Measurements from ENCODE around the gene DNASE1L2. TPM values are rescaled to one million over a fixed set of nuclear protein-coding genes. Genes with fewer than 3 reads are reported as not detected.

Gene DNASE1L2
- total RNA-seq, 1 experiment from 2014 or later: 1.9 TPM

DNA sequence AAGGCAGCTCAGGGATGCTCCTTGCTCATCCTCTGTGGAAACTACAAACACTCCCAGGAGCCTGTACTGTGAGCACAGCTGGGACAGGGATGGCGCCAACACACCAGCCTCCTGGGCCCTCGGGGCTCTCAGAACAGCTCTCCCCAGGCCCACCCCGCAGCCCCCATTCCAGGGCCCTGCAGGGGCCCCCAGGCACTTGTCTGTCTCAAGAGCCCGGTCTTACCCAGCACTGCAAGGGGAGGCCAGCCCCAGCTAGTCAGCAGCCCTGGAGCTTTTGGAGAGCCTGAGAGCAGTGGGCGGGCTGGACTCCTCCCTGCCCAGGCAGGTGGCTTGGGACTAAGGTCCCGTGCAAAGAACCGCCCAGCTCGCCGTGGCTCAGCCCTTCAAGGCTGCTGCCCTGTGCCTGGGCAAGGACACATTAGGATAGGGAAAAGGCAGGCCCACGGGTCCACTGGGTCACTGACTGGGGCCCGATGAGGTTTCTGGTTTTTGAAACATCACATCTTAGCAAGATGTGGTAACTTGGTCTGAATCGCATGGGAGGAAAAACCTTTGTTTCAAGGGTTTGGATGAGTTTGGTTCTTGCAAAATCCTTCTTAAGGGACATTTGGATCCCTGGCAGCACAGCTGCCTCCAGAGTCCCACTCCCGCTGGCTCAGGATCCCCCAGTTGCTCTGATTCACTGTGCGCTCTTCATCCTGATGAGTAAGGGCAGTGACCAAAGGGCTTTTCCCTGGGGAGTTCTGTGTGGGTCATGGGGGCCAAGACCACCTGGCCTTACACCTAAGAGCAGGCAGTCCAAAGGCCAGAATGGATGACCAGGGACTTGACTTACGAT, 2.8 kb downstream of the DNASE1L2 start:
- Histone ChIP-seq H2AFZ (ENCODE audit: low read depth, low read length, poor library complexity, severe bottlenecking) (no peak overlapping the region), H3K79me2 (ENCODE audit: insufficient read depth, low read length) (peaks cover 10% of the 10 kb centered on the region; the same call in 1 of the 2 replicates), H3K27ac (ENCODE audit: low read depth, low read length) (peak overlapping the region; percentile 4; the same call in 1 of the 2 replicates), H3K9ac (ENCODE audit: low read length) (no peak overlapping the region), H3K4me2 (ENCODE audit: low read length) (no peak overlapping the region), H3K4me3 (replicated peaks in 1 of 2; ENCODE audit: low read depth in 1 of 2, low read length in 2 of 2) (no peak overlapping the region), H4K20me1 (ENCODE audit: insufficient read depth) (no peaks in the 10 kb centered on the region), H3K36me3 (ENCODE audit: control insufficient read depth in 1 of 2, insufficient read depth in 2 of 2, low read length in 2 of 2) (peaks cover 10 to 19% of the 10 kb centered on the region in 2 experiments; a peak in 3 of 4 replicates), H3K4me1 (ENCODE audit: control insufficient read depth in 1 of 2, insufficient read depth in 2 of 2, low read length in 2 of 2) (peaks cover 0 to 14% of the 10 kb centered on the region in 2 experiments; a peak in 3 of 4 replicates), H3K9me3 (ENCODE audit: control insufficient read depth in 1 of 2, insufficient read depth in 1 of 2, low read depth in 1 of 2, low read length in 2 of 2) (no peaks in the 10 kb centered on the region), H3K27me3 (ENCODE audit: insufficient read depth, low read length) (no peaks in the 10 kb centered on the region), H3K9me2 (ENCODE audit: insufficient read depth) (no peaks in the 10 kb centered on the region)
- POLR2A ChIA-PET: interaction anchor here (1.2 to 1.5 kb wide), 2 partner anchors 12 to 13 kb away, joined by 6 to 8 read pairs; partner anchors contain the start of gene ECI1
- RAD21 ChIA-PET (ENCODE audit: low non-redundant PET in 1 of 2, low total read pairs in 2 of 2, uncharacterized antibody in 2 of 2, unreplicated experiment in 2 of 2): interaction anchor here in 1 of 2 experiments (0.8 kb wide), 1 partner anchor 44 kb away, joined by 3 read pairs; no protein-coding TSS in a partner anchor
- ATAC-seq: peak; percentile 46
- no peak for DNase-seq (ENCODE audit: low read depth, low spot score)
- CTCF ChIA-PET: no interaction called here
- BruUV-seq (replicated peaks): no TSS peak
- intact Hi-C loops (cut with micrococcal nuclease): no loop called here
- no peak for TF ChIP-seq TCF7L2 (IDR thresholded peaks at IDR 0.05; ENCODE audit: borderline replicate concordance, extremely low read depth, insufficient read depth, insufficient read length)
- TF ChIP-seq, protein P1, sequence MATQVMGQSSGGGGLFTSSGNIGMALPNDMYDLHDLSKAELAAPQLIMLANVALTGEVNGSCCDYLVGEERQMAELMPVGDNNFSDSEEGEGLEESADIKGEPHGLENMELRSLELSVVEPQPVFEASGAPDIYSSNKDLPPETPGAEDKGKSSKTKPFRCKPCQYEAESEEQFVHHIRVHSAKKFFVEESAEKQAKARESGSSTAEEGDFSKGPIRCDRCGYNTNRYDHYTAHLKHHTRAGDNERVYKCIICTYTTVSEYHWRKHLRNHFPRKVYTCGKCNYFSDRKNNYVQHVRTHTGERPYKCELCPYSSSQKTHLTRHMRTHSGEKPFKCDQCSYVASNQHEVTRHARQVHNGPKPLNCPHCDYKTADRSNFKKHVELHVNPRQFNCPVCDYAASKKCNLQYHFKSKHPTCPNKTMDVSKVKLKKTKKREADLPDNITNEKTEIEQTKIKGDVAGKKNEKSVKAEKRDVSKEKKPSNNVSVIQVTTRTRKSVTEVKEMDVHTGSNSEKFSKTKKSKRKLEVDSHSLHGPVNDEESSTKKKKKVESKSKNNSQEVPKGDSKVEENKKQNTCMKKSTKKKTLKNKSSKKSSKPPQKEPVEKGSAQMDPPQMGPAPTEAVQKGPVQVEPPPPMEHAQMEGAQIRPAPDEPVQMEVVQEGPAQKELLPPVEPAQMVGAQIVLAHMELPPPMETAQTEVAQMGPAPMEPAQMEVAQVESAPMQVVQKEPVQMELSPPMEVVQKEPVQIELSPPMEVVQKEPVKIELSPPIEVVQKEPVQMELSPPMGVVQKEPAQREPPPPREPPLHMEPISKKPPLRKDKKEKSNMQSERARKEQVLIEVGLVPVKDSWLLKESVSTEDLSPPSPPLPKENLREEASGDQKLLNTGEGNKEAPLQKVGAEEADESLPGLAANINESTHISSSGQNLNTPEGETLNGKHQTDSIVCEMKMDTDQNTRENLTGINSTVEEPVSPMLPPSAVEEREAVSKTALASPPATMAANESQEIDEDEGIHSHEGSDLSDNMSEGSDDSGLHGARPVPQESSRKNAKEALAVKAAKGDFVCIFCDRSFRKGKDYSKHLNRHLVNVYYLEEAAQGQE (IDR thresholded peaks at IDR 0.05; ENCODE audit: low read depth): no peak
- TF ChIP-seq, protein P2, sequence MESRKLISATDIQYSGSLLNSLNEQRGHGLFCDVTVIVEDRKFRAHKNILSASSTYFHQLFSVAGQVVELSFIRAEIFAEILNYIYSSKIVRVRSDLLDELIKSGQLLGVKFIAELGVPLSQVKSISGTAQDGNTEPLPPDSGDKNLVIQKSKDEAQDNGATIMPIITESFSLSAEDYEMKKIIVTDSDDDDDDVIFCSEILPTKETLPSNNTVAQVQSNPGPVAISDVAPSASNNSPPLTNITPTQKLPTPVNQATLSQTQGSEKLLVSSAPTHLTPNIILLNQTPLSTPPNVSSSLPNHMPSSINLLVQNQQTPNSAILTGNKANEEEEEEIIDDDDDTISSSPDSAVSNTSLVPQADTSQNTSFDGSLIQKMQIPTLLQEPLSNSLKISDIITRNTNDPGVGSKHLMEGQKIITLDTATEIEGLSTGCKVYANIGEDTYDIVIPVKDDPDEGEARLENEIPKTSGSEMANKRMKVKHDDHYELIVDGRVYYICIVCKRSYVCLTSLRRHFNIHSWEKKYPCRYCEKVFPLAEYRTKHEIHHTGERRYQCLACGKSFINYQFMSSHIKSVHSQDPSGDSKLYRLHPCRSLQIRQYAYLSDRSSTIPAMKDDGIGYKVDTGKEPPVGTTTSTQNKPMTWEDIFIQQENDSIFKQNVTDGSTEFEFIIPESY (IDR thresholded peaks at IDR 0.05; ENCODE audit: extremely low read depth, insufficient replicate concordance, low read length): no peak
- TF ChIP-seq ZFX (IDR thresholded peaks at IDR 0.05): no peak
- TF ChIP-seq, protein P3, sequence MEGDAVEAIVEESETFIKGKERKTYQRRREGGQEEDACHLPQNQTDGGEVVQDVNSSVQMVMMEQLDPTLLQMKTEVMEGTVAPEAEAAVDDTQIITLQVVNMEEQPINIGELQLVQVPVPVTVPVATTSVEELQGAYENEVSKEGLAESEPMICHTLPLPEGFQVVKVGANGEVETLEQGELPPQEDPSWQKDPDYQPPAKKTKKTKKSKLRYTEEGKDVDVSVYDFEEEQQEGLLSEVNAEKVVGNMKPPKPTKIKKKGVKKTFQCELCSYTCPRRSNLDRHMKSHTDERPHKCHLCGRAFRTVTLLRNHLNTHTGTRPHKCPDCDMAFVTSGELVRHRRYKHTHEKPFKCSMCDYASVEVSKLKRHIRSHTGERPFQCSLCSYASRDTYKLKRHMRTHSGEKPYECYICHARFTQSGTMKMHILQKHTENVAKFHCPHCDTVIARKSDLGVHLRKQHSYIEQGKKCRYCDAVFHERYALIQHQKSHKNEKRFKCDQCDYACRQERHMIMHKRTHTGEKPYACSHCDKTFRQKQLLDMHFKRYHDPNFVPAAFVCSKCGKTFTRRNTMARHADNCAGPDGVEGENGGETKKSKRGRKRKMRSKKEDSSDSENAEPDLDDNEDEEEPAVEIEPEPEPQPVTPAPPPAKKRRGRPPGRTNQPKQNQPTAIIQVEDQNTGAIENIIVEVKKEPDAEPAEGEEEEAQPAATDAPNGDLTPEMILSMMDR (IDR thresholded peaks at IDR 0.05 in 2 of 3, conservative IDR thresholded peaks at IDR 0.05 in 1 of 3; ENCODE audit: borderline replicate concordance in 1 of 3, insufficient read depth in 1 of 3, low read depth in 2 of 3, low read length in 2 of 3): no peak
- TF ChIP-seq, protein P4, sequence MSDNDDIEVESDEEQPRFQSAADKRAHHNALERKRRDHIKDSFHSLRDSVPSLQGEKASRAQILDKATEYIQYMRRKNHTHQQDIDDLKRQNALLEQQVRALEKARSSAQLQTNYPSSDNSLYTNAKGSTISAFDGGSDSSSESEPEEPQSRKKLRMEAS (IDR thresholded peaks at IDR 0.05): 0 out of 2 replicates have a peak, but pooled peaks have one; percentile 11
- TF ChIP-seq POLR2A (IDR thresholded peaks at IDR 0.05; ENCODE audit: borderline replicate concordance, extremely low read depth, insufficient read depth, insufficient read length): no peak
- no peak for TF ChIP-seq ELF1 (IDR thresholded peaks at IDR 0.05; ENCODE audit: borderline replicate concordance, low read depth)
- TF ChIP-seq EGR1 (IDR thresholded peaks at IDR 0.05; ENCODE audit: low read depth): 0 out of 2 replicates have a peak, but pooled peaks have one; percentile 32
- TF ChIP-seq, protein P5, sequence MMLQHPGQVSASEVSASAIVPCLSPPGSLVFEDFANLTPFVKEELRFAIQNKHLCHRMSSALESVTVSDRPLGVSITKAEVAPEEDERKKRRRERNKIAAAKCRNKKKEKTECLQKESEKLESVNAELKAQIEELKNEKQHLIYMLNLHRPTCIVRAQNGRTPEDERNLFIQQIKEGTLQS (IDR thresholded peaks at IDR 0.05): no peak
- no peak for TF ChIP-seq FOSL1 (IDR thresholded peaks at IDR 0.05; ENCODE audit: low read depth)
- peak; percentile 14; the same call in 1 of the 2 replicates for TF ChIP-seq POLR2AphosphoS5 (IDR thresholded peaks at IDR 0.05; ENCODE audit: low read depth, low read length)
- TF ChIP-seq SP1 (IDR thresholded peaks at IDR 0.05; ENCODE audit: low read depth): no peak
- no peak for TF ChIP-seq CBX3 (IDR thresholded peaks at IDR 0.05; ENCODE audit: low read depth)
- no peak for TF ChIP-seq YY1 (IDR thresholded peaks at IDR 0.05; ENCODE audit: extremely low read depth, insufficient replicate concordance, low read depth, low read length)
- TF ChIP-seq JUND (IDR thresholded peaks at IDR 0.05): no peak
- no peak for TF ChIP-seq EZH2 (IDR thresholded peaks at IDR 0.05)
- no peak for TF ChIP-seq EZH2phosphoT487 (IDR thresholded peaks at IDR 0.05; ENCODE audit: borderline replicate concordance)

Data from HCT116 (cell line).